Kidney epithelial cell (primary cell): Measurements from ENCODE around the gene CCM2L. TPM values are rescaled to one million over a fixed set of nuclear protein-coding genes. Genes with fewer than 3 reads are reported as not detected.

Experiments
- DNase-seq: peaks from one replicate; pipeline ENCODE4 v3.0.0-alpha.2; 2010; ENCODE audit warnings: low read depth
- H3K27me3 ChIP-seq: 2 replicates; pipeline ENCODE4 v1.6.0; 2011; ENCODE audit warnings: low read length; ENCODE audit not compliant: control insufficient read depth, insufficient read depth
- H3K36me3 ChIP-seq: 2 replicates; pipeline ENCODE4 v1.5.1; 2011; ENCODE audit warnings: low read length; ENCODE audit not compliant: control insufficient read depth, insufficient read depth
- H3K4me3 ChIP-seq: 2 replicates; pipeline ENCODE4 v1.5.1; 2011; ENCODE audit warnings: low read depth, mild to moderate bottlenecking, control low read depth, low read length
- CTCF ChIP-seq: IDR thresholded peaks from 2 replicates; pipeline ENCODE4 v1.5.1; 2011; ENCODE audit warnings: mild to moderate bottlenecking, moderate library complexity, low read length, control low read depth, inconsistent platforms; ENCODE audit not compliant: insufficient read depth, poor library complexity, severe bottlenecking
- total RNA-seq: library from RNA; depleted of rRNA; stranded (reverse); fragments of >200 nt; gene quantifications from 2 replicates; pipeline ENCODE4 v1.2.3, GENCODE V29; 2015

CCM2L gene
- total RNA-seq, 1 donor from 2014 or later = not detected

- Histone ChIP-seq H3K36me3 (no peaks in the 10 kb centered on the region), H3K4me3 (no peak overlapping the region), H3K27me3 (peaks cover 16% of the 10 kb centered on the region)
- no peak for DNase-seq
- TF ChIP-seq CTCF = no peak
These were observed 67.0 kb downstream of the CCM2L start for GRCh38 chr20:32077190-32077589.

GRCh38 chr20:32078322-32078721, 68.1 kb downstream of the CCM2L start:
- Histone ChIP-seq H3K4me3 (no peak overlapping the region), H3K36me3 (no peaks in the 10 kb centered on the region), H3K27me3 (peaks cover 18% of the 10 kb centered on the region)
- DNase-seq = no peak
- TF ChIP-seq CTCF = no peak

- H3K27me3 ChIP-seq = peaks cover 18% of the 10 kb centered on the region
- no peak for DNase-seq
These were observed 68.6 kb downstream of the CCM2L start for GRCh38 chr20:32078791-32079190.

GRCh38 chr20:32079655-32080109, 69.4 kb downstream of the CCM2L start:
- TF ChIP-seq CTCF = no peak
- H3K27me3 ChIP-seq = peaks cover 17% of the 10 kb centered on the region
- no peak for DNase-seq
- no peaks in the 10 kb centered on the region for H3K36me3 ChIP-seq
- no peak overlapping the region for H3K4me3 ChIP-seq

More at GRCh38 chr20:32078791-32079190, 68.6 kb downstream of the CCM2L start:
- Histone ChIP-seq H3K36me3 (no peaks in the 10 kb centered on the region), H3K4me3 (no peak overlapping the region)
- TF ChIP-seq CTCF = no peak

- DNase-seq = no peak
- no peak for TF ChIP-seq CTCF
These were observed 70.5 kb downstream of the CCM2L start for GRCh38 chr20:32080783-32081182.

More at GRCh38 chr20:32080783-32081182, 70.5 kb downstream of the CCM2L start:
- no peaks in the 10 kb centered on the region for H3K36me3 ChIP-seq
- H3K4me3 ChIP-seq = no peak overlapping the region
- peaks cover 13% of the 10 kb centered on the region for H3K27me3 ChIP-seq

Other genes starting within 250 kb of the CCM2L start
- gene MYLK2, start 191.1 kb upstream of the CCM2L start, total RNA-seq = 0.21 and 1.8 TPM in 2 replicates
- gene FOXS1, start 164.8 kb upstream of the CCM2L start, total RNA-seq = 5.7 and 5.9 TPM in 2 replicates
- gene DUSP15, start 139.9 kb upstream of the CCM2L start, total RNA-seq = 4.1 and 4.5 TPM in 2 replicates
- gene TTLL9, start 139.8 kb upstream of the CCM2L start, total RNA-seq = not detected in 2 replicates
- gene PDRG1, start 58.4 kb upstream of the CCM2L start, total RNA-seq = 18.0 and 18.4 TPM in 2 replicates
- gene XKR7, start 42.3 kb upstream of the CCM2L start, total RNA-seq = 0.08 and 0.34 TPM in 2 replicates
- gene HCK, start 41.8 kb downstream of the CCM2L start, total RNA-seq = 0.17 and 0.34 TPM in 2 replicates
- 39.6 and 43.4 TPM in 2 replicates for gene TM9SF4, start 99.3 kb downstream of the CCM2L start, total RNA-seq
- gene PLAGL2, start 197.3 kb downstream of the CCM2L start, total RNA-seq = 13.5 and 16.6 TPM in 2 replicates
- 44.3 and 50.8 TPM in 2 replicates for gene POFUT1, start 197.4 kb downstream of the CCM2L start, total RNA-seq